GM23248 (cell line): ENCODE results near the gene GADD45G. TPM values are rescaled to one million over a fixed set of nuclear protein-coding genes. Genes with fewer than 3 reads are reported as not detected.

Source experiments
- DNase-seq: peaks from one replicate; pipeline ENCODE4 v3.0.0-alpha.2; 2015
- H2AFZ ChIP-seq: fragments of 200-600 bp; sonication (generic); 2 replicates; pipeline ENCODE4 v1.6.1; 2016; ENCODE audit warnings: antibody characterized with exemption
- H3F3A ChIP-seq: fragments of 200-600 bp; sonication (generic); 2 replicates; pipeline ENCODE4 v1.6.1; 2016; ENCODE audit warnings: mild to moderate bottlenecking, antibody characterized with exemption, mixed run types; ENCODE audit not compliant: insufficient read depth
- H3K27ac ChIP-seq: fragments of 200-600 bp; sonication (generic); 2 replicates; pipeline ENCODE4 v1.5.1; 2016; ENCODE audit warnings: mild to moderate bottlenecking
- H3K27me3 ChIP-seq: fragments of 200-600 bp; sonication (generic); replicated peaks from 2 replicates; pipeline ENCODE4 v1.6.1; 2016; ENCODE audit warnings: mild to moderate bottlenecking; ENCODE audit not compliant: insufficient read depth
- H3K36me3 ChIP-seq: fragments of 200-600 bp; sonication (generic); 2 replicates; pipeline ENCODE4 v1.6.1; 2016; ENCODE audit warnings: low read depth, mild to moderate bottlenecking
- H3K4me1 ChIP-seq: fragments of 200-600 bp; sonication (generic); 2 replicates; pipeline ENCODE4 v1.6.1; 2016; ENCODE audit warnings: mild to moderate bottlenecking; ENCODE audit not compliant: insufficient read depth
- H3K4me2 ChIP-seq: fragments of 200-600 bp; sonication (generic); one replicate; pipeline ENCODE4 v1.6.1; 2016; ENCODE audit warnings: mild to moderate bottlenecking; ENCODE audit not compliant: unreplicated experiment
- H3K4me3 ChIP-seq: fragments of 200-600 bp; sonication (generic); 2 replicates; pipeline ENCODE4 v1.5.1; 2016; ENCODE audit warnings: mild to moderate bottlenecking
- H3K79me2 ChIP-seq: fragments of 200-600 bp; sonication (generic); 2 replicates; pipeline ENCODE4 v1.6.1; 2016; ENCODE audit warnings: mild to moderate bottlenecking; ENCODE audit not compliant: insufficient read depth
- H3K9ac ChIP-seq: fragments of 200-600 bp; sonication (generic); 2 replicates; pipeline ENCODE4 v1.6.1; 2016; ENCODE audit warnings: mild to moderate bottlenecking
- H3K9me2 ChIP-seq: fragments of 200-600 bp; sonication (generic); 2 replicates; pipeline ENCODE4 v1.6.1; 2016; ENCODE audit warnings: mixed run types, mild to moderate bottlenecking, moderate library complexity; ENCODE audit not compliant: insufficient read depth
- H3K9me3 ChIP-seq: fragments of 200-600 bp; sonication (generic); one replicate; pipeline ENCODE4 v1.6.1; 2017; ENCODE audit warnings: low read depth
- H4K20me1 ChIP-seq: fragments of 200-600 bp; sonication (generic); 2 replicates; pipeline ENCODE4 v1.6.0; 2016; ENCODE audit not compliant: insufficient read depth
- EZH2 ChIP-seq: fragments of 200-600 bp; sonication (generic); IDR thresholded peaks from 2 replicates; pipeline ENCODE4 v1.6.1; 2018; ENCODE audit warnings: antibody characterized with exemption, mild to moderate bottlenecking; ENCODE audit not compliant: insufficient read depth, poor library complexity, severe bottlenecking
- EZH2phosphoT487 ChIP-seq: fragments of 200-600 bp; sonication (generic); IDR thresholded peaks from 2 replicates; pipeline ENCODE4 v1.6.1; 2018; ENCODE audit warnings: antibody characterized with exemption, moderate library complexity, mild to moderate bottlenecking, low read depth; ENCODE audit not compliant: insufficient read depth
- whole genome bisulfite sequencing, 2 experiments: methylation state at CpG; one replicate each; pipeline ENCODE4 v1.1.6; 2015 to 2017; ENCODE audit warnings: low lambda C conversion rate in 2 of 2, low coverage in 1 of 2; ENCODE audit errors: missing lambda C conversion rate in 2 of 2; 5-methylcytosine and 5-hydroxymethylcytosine counted together
- in situ Hi-C: fragments of 300-500 bp; cut with MboI; formaldehyde crosslinking; loops from 2 replicates; pipeline ENCODE4 v1.15.0; 2020
- polyA plus RNA-seq: library from polyadenylated mRNA; unstranded; fragments of >200 nt; fragmentation: Nextera tagmentation; extraction: Ambion mirVana; gene quantifications from 2 replicates; pipeline ENCODE4 v1.2.1, GENCODE V29; 2016
- total RNA-seq: library from RNA; depleted of rRNA; stranded (reverse); fragments of >200 nt; shearing (Covaris generic); gene quantifications from 2 replicates; pipeline ENCODE4 v1.2.3, GENCODE V29; 2014

GADD45G gene
- total and polyA plus RNA-seq, 2 experiments from 2014 or later, result 0.54 to 1.2 TPM

DNA sequence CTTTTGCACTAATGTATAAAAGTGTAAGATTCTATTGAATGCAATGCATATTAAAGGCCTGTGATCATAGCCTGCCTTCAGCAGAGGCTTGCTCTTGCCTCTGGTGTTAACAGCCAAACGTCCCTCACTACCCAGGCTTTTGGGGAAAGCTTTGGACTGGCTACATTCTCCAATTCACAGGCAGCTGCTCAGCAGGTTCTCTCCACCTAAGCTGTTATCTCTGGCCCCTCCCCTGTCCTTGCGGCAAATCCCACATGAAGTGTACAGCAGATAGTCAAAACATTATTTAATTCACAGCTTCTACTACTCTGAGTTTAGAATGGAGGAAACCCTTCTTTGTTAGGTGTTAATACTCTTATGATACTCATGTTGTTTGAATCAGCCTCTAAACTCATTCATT, 45.9 kb upstream of the GADD45G start:
- no peak overlapping the region for H3K27ac ChIP-seq
- no peak for DNase-seq
- H3K79me2 ChIP-seq, result no peaks in the 10 kb centered on the region
- no peaks in the 10 kb centered on the region for H3K4me1 ChIP-seq
- no peak overlapping the region for H3K4me3 ChIP-seq
- H4K20me1 ChIP-seq, result no peaks in the 10 kb centered on the region
- WGBS, 2 experiments, result 42 to 51% methylated on average over 2 of the region's 2 CpGs
- in situ Hi-C loops, result no loop called here
- H3K9me2 ChIP-seq, result no peaks in the 10 kb centered on the region
- no peak overlapping the region for H3K9ac ChIP-seq
- no peak overlapping the region for H2AFZ ChIP-seq
- no peak overlapping the region for H3K4me2 ChIP-seq
- TF ChIP-seq EZH2, result no peak
- no peak for TF ChIP-seq EZH2phosphoT487
- H3K36me3 ChIP-seq, result no peaks in the 10 kb centered on the region
- no peaks in the 10 kb centered on the region for H3K9me3 ChIP-seq
- no peaks in the 10 kb centered on the region for H3F3A ChIP-seq
- no peaks in the 10 kb centered on the region; the same call in 1 of the 2 replicates for H3K27me3 ChIP-seq

DNA sequence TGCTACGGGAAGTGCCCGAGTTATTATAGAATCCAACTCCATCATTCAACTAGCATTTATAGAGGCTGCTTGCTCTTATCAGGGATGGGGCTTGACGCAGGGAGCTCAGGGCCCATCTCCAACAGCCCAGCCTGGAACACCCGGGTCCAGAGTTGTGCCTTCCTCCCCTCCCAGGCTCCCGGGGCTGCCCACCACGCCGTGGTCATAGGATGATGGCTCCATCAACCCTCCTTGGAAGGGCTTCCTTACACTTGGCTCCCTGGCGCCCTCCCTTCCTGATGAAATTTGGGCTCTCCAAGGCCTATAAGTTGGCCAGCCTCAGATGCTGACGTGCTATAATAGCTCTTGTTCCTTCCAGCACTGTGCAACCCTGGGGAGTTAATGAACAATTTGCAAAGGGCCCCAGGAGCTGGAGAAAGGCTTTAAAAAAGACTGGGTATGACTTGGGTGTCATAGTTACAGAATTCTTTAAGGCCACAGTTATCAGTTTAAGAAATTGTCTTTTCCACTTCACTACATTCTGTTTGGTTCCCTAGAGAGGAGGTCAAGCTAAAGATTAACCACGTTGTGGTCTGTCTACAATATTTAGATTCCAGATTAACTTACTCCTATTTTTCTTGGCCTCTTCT, 42.5 kb upstream of the GADD45G start:
- no peaks in the 10 kb centered on the region for H3K4me1 ChIP-seq
- 57 to 58% methylated on average over 10 of the region's 10 CpGs for WGBS, 2 experiments
- TF ChIP-seq EZH2phosphoT487, result no peak
- TF ChIP-seq EZH2, result no peak
- DNase-seq, result no peak
- no peak overlapping the region for H2AFZ ChIP-seq
- no peak overlapping the region for H3K27ac ChIP-seq
- no peaks in the 10 kb centered on the region for H3K9me2 ChIP-seq
- H3K4me3 ChIP-seq, result no peak overlapping the region
- no peaks in the 10 kb centered on the region for H3F3A ChIP-seq
- no peak overlapping the region for H3K9ac ChIP-seq
- no peaks in the 10 kb centered on the region; the same call in 1 of the 2 replicates for H3K27me3 ChIP-seq
- no peaks in the 10 kb centered on the region for H3K36me3 ChIP-seq
- no peaks in the 10 kb centered on the region for H3K9me3 ChIP-seq
- no peaks in the 10 kb centered on the region for H4K20me1 ChIP-seq
- no peaks in the 10 kb centered on the region for H3K79me2 ChIP-seq
- in situ Hi-C loops, result no loop called here
- no peak overlapping the region for H3K4me2 ChIP-seq

DNA sequence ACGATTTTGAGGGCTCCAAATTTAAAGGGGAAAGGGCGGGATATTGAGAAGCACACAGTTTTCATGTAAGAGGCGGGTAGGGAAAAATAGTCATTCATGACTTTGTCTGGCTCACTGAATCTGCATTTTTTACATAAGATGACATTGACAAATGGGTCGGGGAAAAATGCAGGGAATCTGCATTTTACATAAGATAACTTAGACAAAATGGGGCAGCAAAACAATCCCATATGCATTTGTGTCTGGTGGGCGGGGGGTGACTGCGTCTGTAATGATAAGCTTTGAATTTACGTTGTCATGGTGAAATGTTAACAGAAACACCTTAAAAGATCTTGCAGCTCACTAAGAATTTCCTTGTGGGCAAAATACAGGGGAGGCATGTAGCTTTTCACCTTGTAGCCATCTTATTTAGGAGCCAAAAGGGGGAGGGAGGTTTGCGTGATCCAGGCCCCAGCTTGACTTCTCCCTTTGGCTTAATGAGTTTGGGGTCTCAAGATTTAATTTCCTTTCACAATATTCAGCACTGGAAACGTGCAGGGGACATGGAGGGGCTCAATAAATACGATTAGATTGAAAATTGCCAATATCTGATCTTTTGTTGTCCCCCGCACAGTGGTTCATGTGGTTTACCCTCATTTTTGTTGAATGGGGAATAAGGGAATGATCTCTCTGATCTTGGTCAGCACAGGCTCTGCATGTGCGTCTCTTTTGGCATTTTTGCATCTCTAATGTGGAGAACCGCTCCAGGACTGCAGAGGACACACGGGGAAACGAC, 41.1 kb upstream of the GADD45G start:
- WGBS, 2 experiments, result 41% methylated on average over 15 of the region's 15 CpGs
- Histone ChIP-seq H3K4me2 (no peak overlapping the region), H3K4me3 (no peak overlapping the region), H3K9me2 (no peaks in the 10 kb centered on the region), H3K9me3 (no peaks in the 10 kb centered on the region), H3F3A (no peaks in the 10 kb centered on the region), H2AFZ (no peak overlapping the region), H3K4me1 (no peaks in the 10 kb centered on the region), H3K27me3 (no peaks in the 10 kb centered on the region; the same call in 1 of the 2 replicates), H3K79me2 (no peaks in the 10 kb centered on the region), H4K20me1 (no peaks in the 10 kb centered on the region), H3K9ac (no peak overlapping the region), H3K36me3 (no peaks in the 10 kb centered on the region), H3K27ac (no peak overlapping the region)
- no peak for DNase-seq
- in situ Hi-C loops, result no loop called here
- TF ChIP-seq EZH2 (no peak), EZH2phosphoT487 (no peak)

DNA sequence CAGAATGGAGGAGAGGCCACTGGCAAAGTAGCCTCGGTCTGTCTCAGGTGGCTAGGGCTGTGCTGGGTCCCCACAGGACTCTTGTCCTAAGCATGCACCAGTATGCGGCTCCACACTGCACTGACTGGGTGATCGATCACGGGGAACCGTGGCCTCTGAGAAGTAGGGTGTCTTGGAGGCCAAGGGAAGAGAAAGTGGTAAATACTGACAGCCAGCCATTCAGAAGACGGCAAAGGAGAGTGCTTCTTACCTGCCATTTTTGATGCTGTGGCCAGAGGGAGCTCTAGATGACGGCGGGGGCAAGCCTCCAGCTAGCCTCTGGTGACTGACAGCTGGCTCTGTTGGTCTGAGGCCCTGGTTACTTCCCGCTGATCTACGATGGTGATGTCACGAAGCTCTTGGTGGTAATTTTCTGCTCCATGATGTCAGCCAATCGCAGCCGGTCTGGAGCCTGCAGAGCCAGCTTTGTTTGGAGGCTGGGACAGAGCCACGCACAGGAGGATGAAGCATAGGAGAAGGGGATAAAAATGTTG, 40.4 kb upstream of the GADD45G start:
- 64 to 68% methylated on average over 14 of the region's 14 CpGs for WGBS, 2 experiments

More for the DNA sequence above, 40.4 kb upstream of the GADD45G start:
- H3K4me2 ChIP-seq, result no peak overlapping the region
- no peaks in the 10 kb centered on the region for H3K9me3 ChIP-seq
- no peaks in the 10 kb centered on the region for H3K9me2 ChIP-seq
- H3K9ac ChIP-seq, result no peak overlapping the region
- in situ Hi-C loops, result no loop called here
- H3F3A ChIP-seq, result no peaks in the 10 kb centered on the region
- no peaks in the 10 kb centered on the region for H3K36me3 ChIP-seq
- no peaks in the 10 kb centered on the region for H3K79me2 ChIP-seq
- H3K4me3 ChIP-seq, result no peak overlapping the region
- H3K4me1 ChIP-seq, result no peaks in the 10 kb centered on the region
- TF ChIP-seq EZH2, result no peak
- TF ChIP-seq EZH2phosphoT487, result no peak
- H2AFZ ChIP-seq, result no peak overlapping the region
- no peaks in the 10 kb centered on the region for H4K20me1 ChIP-seq
- H3K27me3 ChIP-seq, result no peaks in the 10 kb centered on the region; the same call in 1 of the 2 replicates
- no peak for DNase-seq
- H3K27ac ChIP-seq, result no peak overlapping the region
